HG02623 (cell line): ENCODE results near the gene TPD52L2.
"Not testable (repeated sequence)": the region's sequence is repeated elsewhere in the genome, so short reads cannot be mapped to it uniquely, and the experiment has no call there.

Experiments used
- ATAC-seq: cut with Tn5 transposase; IDR thresholded peaks from one replicate; pipeline ENCODE4 v1.9.1; 2021; ENCODE audit warnings: moderate library complexity; ENCODE audit not compliant: unreplicated experiment

The TPD52L2 gene

GRCh38 chr20:63855363-63856097 lies 9.5 kb upstream of the TPD52L2 start:
- ATAC-seq: no peak

DNA sequence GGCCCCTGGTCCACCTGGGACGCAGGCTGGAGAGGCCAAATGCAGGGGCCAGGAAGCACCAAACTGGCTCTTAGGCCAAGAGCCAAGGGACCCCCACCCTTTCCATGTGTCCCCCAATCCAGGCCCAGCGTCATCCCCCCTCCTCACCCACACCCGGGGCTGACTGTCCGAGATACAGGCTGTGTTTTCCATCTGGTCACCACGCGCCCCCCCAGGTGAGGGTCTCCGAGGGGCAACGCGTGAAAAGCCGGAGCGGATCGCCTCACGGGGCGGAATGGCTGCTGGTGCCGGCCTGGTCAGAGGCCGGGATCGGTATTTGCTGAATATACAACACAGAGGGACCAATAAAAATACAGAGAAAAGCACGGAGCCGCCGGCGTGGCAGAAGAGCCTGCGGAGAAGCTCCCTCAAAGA lies 9.0 kb upstream of the TPD52L2 start:
- no peak for ATAC-seq

- no peak for ATAC-seq
Measured at GRCh38 chr20:63857764-63858392, 7.2 kb upstream of the TPD52L2 start.

DNA sequence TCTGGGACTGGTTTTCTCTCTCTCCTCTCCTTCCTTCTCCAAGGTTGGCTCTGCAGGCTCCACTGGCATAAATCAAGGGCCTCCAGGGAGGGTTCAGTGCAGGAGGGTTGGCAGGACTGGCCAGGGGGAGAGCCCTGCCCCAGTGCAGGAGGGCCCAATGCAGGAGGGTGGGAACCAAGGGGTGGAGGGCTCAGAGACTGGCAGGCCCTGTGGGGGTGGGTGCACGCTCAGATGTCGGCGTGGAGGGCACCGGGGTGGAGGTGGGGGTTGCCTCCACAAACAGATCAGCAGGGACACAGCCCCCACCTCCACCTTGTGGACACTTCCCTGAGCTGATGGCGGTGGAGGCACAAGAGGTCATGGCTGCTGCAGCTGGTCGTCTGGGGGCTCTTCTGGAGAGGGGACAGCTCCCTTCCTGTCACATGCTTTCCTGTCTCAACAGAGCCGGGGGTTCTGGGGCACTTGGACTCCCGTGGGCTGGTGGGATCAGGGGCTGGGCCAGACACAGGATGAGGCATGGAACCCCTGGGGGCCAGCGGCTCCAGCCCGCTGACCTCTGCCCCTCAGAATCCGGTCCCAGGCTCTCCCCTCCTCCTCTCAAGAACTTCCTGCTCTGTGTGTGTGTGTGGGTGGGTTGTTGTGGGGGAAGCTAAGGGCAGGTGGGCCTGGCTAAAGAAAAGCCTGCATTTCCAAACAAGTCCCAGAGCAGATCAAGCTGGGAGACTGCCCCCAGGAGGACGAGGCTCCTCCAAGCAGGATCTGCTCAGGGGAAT lies 6.5 kb upstream of the TPD52L2 start:
- ATAC-seq: no peak

GRCh38 chr20:63859166-63859699 lies 5.8 kb upstream of the TPD52L2 start:
- ATAC-seq: no peak

DNA sequence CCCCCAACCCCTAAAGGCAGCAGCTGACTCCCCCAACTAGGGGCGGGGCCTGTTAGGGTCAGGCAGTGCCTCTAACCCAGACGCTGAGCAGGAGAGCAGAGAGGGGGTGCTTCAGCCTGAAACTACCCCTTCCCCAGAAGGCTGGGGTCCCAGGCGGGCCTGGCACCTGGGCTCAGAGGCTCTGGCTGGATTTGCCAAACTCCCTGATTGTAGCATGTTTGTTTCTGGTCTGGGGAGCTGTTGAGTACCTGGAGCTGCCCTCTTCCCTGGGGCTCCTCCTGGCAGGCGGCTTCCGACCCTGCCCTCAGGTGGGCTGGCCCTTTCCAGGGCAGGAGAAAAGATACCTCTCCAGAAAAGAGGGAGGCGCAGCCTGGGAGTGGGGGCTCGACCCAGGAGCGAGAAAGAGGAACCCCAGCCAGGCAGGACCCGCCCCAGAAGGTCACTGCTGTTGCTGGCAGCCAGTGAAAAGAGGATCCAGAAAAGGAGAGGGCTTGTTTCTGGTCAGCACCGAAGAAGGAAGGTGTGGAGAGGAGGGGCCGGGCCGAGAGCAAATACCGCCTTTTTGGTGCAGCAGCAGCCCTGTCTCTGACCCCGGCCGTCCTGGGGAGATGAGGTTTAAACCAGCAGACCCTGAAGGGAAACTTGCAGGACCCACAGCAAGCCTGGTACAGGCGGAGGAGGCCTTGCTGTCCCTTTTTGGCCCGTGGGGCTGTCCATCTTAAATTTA lies 4.6 kb upstream of the TPD52L2 start:
- no peak for ATAC-seq

DNA sequence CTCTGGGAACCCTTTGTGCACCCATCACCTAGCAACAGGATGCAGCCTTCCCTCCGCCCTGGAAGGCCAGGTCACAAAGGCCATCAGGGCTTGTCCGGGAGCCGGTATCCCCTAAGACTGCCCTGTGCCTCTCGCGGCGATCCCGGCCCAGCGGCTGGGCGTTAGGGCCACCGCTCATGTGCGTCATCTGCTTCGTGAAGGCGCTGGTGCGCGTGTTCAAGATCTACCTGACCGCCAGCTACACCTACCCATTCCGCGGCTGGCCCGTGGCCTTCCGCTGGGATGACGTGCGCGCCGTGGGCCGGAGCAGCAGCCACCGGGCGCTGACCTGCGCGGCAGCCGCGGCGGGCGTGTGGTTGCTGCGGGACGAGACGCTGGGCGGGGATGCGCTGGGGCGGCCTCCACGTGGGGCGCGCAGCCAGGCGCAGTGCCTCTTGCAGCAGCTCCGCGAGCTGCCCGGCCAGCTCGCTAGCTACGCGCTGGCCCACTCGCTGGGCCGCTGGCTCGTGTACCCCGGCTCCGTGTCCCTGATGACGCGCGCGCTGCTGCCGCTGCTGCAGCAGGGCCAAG lies 3.6 kb upstream of the TPD52L2 start, which contains the start of gene ABHD16B:
TSS of gene ABHD16B (plus strand) at position 134 of the 570 bp plus-strand sequence. CDS start at position 177, 43 bp downstream.
- no peak for ATAC-seq

GRCh38 chr20:63861981-63862901 lies 2.8 kb upstream of the TPD52L2 start:
- ATAC-seq: no peak

DNA sequence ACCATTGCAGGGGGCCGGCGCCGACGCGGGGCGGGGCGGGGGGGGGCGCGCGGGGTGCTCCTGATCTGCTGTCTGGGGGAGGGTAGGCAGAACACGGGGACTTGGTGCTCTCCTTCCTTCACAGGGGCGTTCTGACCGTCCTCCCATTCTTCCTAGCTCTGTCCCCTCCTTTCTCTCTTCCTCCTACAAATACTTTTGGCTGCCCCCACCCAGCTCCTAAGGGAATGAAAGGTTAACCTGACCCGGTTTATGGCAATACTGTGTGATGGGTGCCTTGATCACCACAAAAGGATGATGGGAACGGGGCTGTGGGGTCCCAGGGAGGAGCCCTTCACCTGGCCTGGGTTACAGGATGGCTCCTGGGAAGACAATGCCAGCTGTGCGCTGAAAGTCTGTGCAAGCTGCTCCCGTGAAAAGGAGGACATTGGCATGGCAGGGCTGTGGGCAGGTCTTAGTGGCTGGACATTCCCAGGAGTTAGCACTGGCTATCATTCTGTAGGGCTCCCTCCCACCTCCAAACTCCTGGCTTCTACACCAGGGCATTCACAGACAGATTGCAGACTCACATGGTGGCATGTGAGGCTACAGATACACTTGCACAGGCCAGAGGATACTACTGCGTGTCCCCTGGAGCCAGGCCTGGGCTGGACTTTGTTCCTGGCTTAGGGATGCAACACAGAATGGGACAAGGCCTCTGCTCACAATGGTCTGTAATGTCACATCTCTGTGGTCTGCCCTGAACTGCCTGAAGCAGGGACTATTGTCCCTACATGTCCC lies 1.9 kb upstream of the TPD52L2 start:
- no peak for ATAC-seq

DNA sequence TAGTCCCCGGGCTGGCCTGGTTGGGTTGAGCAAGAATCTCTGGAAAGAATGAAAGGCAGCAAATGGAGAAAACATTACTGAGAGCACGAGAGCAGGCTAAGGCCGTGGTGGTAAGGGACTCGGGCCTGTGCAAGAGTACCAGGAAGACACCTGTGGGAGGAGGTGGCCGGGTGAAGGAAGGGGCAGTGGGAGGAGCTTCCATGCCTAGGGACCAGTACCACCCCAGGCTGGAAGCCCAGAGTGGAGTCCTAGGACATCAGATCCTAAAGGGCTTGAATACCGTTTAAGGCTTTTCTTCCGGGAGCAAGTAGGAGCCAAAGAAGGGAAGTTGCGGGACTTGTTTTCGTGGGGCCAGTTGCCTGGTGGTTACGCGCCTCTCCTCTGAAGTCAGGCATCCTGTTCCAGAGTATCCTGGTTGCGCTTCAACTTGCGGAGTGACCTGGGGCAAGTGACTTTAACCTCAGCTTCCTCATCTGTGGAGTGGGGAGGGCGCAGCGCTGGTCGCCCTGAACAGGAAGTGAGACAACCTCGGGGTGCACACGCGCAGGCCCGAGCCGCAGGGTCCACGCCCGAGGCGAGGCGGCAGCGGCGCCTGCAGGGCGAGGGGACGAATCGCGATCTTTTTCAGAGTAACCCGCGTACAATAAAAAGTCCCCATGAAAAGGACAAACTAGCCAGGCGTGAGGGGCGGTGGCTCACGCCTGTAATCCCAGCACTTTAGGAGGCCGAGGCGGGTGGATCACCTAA lies 1.1 kb upstream of the TPD52L2 start:
- ATAC-seq: peak; percentile 54

DNA sequence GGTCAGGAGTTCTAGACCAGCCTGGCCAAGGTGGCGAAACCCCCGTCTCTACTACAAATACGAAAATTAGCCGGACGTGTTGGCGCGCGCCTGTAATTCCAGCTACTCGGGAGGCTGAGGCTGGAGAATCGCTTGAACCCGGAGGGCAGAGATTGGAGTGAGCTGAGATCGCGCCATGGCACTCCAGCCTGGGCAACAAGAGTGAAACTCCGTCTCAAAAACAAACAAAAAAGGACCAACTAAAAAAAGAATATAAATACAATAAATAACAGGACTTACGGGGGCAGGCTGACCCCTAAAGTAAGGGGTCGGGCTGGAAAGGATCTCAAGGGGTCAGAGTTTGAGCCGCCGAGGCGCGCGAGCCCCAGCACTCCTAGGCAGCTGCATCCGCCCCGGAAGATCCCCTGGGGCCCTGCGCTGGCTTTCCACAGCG lies 509 bp upstream of the TPD52L2 start:
- no peak for ATAC-seq

DNA sequence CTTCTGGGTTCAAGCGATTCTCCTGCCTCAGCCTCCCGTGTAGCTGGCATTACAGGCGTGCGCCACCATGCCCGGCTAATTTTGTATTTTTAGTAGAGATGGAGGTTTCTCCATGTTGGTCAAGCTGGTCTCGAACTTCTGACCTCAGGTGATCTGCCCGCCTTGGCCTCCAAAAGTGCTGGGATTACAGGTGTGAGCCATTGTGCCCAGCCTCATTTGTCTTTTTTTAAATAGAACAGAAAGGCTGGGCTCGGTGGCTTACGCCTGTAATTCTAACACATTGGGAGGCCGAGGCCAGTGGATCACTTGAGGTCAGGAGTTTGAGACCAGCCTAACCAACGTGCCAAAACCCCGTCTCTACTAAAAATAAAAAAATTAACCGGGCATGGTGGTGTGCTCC lies 2.0 kb downstream of the TPD52L2 start:
- ATAC-seq: not testable (repeated sequence)

- ATAC-seq: no peak
Measured at GRCh38 chr20:63868264-63868663, 3.2 kb downstream of the TPD52L2 start.

DNA sequence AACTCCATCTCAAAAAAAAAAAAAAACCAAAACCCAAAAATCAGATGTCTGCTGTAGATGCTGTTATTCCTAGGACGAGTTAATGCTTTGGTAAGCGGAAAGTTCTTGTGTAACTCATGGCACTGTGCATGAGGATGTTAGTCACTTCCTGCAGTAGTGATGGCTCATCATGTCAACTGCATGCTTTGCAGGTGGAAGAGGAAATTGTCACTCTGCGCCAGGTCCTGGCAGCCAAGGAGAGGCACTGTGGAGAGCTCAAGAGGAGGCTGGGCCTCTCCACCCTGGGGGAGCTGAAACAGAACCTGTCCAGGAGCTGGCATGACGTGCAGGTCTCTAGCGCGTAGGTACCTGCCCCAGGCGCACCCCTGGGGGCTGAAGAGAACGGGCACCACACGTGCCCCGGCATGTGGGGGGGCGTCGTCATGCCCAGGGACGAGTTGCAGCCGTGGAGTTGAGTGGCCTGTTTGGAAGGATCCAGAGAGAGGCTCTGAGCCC lies 8.5 kb downstream of the TPD52L2 start:
- ATAC-seq: no peak

DNA sequence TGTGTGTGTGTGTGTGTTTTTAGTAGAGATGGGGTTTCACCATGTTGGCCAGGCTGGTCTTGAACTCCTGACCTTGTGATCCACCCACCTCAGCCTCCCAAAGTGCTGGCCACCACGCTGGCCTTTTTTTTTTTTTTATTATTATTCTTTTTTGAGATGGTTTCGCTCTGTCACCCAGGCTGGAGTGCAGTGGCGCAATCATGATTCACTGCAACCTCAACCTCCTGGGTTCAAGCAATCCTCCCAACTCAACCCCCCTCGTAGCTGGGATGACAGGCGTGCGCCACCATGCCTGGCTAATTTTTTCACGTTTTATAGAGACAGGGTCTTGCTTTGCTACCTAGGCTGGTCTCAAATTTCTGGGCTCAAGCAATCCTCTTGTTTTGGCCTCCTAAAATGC lies 9.2 kb downstream of the TPD52L2 start:
- ATAC-seq: not testable (repeated sequence)

- ATAC-seq: no peak
Measured at GRCh38 chr20:63876489-63877036, 11.5 kb downstream of the TPD52L2 start.

GRCh38 chr20:63877755-63878470 lies 12.8 kb downstream of the TPD52L2 start:
- no peak for ATAC-seq
